Endothelial cell of umbilical vein (primary cell): Measurements from ENCODE around the gene FAM174B. TPM values are rescaled to one million over a fixed set of nuclear protein-coding genes. Genes with fewer than 3 reads are reported as not detected.

Experiments
- BruUV-seq: library from RNA; stranded (reverse); fragments of 400-500 nt; replicated peaks from 2 replicates; lab custom pipeline; 2021; lab: Mats Ljungman, UMichigan
- CTCF ChIA-PET: fragments of 300-600, 350-600 bp; sonication (Branson Sonifier 250); formaldehyde crosslinking; loops from one replicate; lab custom pipeline; 2021; ENCODE audit warnings: antibody characterized with exemption, inconsistent platforms; lab: Charles Lee
- POLR2A ChIA-PET: fragments of 300-600, 350-600 bp; sonication (Branson Sonifier 250); formaldehyde crosslinking; loops from one replicate; lab custom pipeline; 2021; ENCODE audit warnings: antibody characterized with exemption, inconsistent platforms; lab: Charles Lee
- DNase-seq: peaks from one replicate; pipeline ENCODE4 v3.0.0-alpha.2; 2011; ENCODE audit warnings: low read depth, low spot score
- FAIRE-seq: peaks from 2 replicates; lab custom pipeline; 2011; peaks lifted over from hg19 to GRCh38; lab: Jason Lieb, UNC
- H2AFZ ChIP-seq: 2 replicates; pipeline ENCODE4 v1.6.0; 2012; ENCODE audit warnings: low read depth, low read length, control low read depth, inconsistent platforms
- H3K27ac ChIP-seq: 2 replicates; pipeline ENCODE4 v1.5.1; 2011; ENCODE audit warnings: low read depth, mild to moderate bottlenecking, control low read depth, low read length, moderate library complexity; ENCODE audit not compliant: insufficient read depth
- H3K27me3 ChIP-seq, 2 experiments: 2 replicates each; pipeline versions ENCODE4 v1.6.0 to v1.6.1; 2011; ENCODE audit warnings: low read length in 2 of 2, mixed read lengths in 1 of 2; ENCODE audit not compliant: control insufficient read depth in 2 of 2, insufficient read depth in 2 of 2
- H3K36me3 ChIP-seq, 2 experiments: 2 replicates in 1 of 2; 3 replicates in 1 of 2; pipeline ENCODE4 v1.5.1; 2011; ENCODE audit warnings: low read length in 2 of 2, mild to moderate bottlenecking in 1 of 2, moderate library complexity in 1 of 2; ENCODE audit not compliant: control insufficient read depth in 2 of 2, insufficient read depth in 2 of 2; ENCODE audit errors: extremely low read depth in 1 of 2
- H3K4me1 ChIP-seq: 3 replicates; pipeline ENCODE4 v1.5.1; 2011; ENCODE audit warnings: mild to moderate bottlenecking, low read length; ENCODE audit not compliant: control insufficient read depth, insufficient read depth; ENCODE audit errors: extremely low read depth
- H3K4me2 ChIP-seq: 2 replicates; pipeline ENCODE4 v1.6.1; 2011; ENCODE audit warnings: low read length, control low read depth, mixed read lengths; ENCODE audit not compliant: insufficient read depth
- H3K4me3 ChIP-seq, 3 experiments: fragments of 200-600 bp in 1 of 3; sonication (generic), shearing (Covaris generic) in 1 of 3; replicated peaks in 1 of 3; 2 replicates each; pipeline ENCODE4 v1.5.1; 2011 to 2016; ENCODE audit warnings: control low read depth in 3 of 3, low read length in 3 of 3, mild to moderate bottlenecking in 2 of 3, inconsistent platforms in 1 of 3, low read depth in 1 of 3, moderate library complexity in 1 of 3; ENCODE audit not compliant: insufficient read depth in 1 of 3
- H3K79me2 ChIP-seq: 2 replicates; pipeline ENCODE4 v1.6.0; 2012; ENCODE audit warnings: low read length, inconsistent platforms; ENCODE audit not compliant: control insufficient read depth, insufficient read depth
- H3K9ac ChIP-seq: replicated peaks from 2 replicates; pipeline ENCODE3; 2011; ENCODE audit warnings: low read length, control low read depth; ENCODE audit not compliant: insufficient read depth; ENCODE audit errors: extremely low read depth
- H3K9me1 ChIP-seq: replicated peaks from 3 replicates; pipeline ENCODE4 v1.6.0; 2011; ENCODE audit warnings: mild to moderate bottlenecking, low read length; ENCODE audit not compliant: control insufficient read depth, insufficient read depth; ENCODE audit errors: extremely low read depth
- H3K9me3 ChIP-seq: replicated peaks from 2 replicates; pipeline ENCODE4 v1.5.1; 2012; ENCODE audit warnings: low read length, inconsistent platforms; ENCODE audit not compliant: control insufficient read depth, insufficient read depth
- H4K20me1 ChIP-seq: replicated peaks from 2 replicates; pipeline ENCODE3; 2011; ENCODE audit warnings: mild to moderate bottlenecking, low read length; ENCODE audit not compliant: control insufficient read depth, insufficient read depth; ENCODE audit errors: extremely low read depth
- CTCF ChIP-seq, 2 donors: IDR thresholded peaks; 1 replicate in 1 of 2; 2 replicates in 1 of 2; pipeline ENCODE4 v1.5.1; 2011; ENCODE audit warnings: low read length in 2 of 2, mild to moderate bottlenecking in 2 of 2, moderate library complexity in 2 of 2, control low read depth in 1 of 2, inconsistent platforms in 1 of 2, low read depth in 1 of 2; ENCODE audit not compliant: insufficient read depth in 1 of 2; ENCODE audit errors: extremely low read depth in 1 of 2
- EZH2 ChIP-seq: IDR thresholded peaks from 2 replicates; pipeline ENCODE4 v1.6.1; 2012; ENCODE audit warnings: borderline replicate concordance, low read depth, mild to moderate bottlenecking, moderate library complexity, low read length, inconsistent platforms; ENCODE audit not compliant: severe bottlenecking
- FOS ChIP-seq: IDR thresholded peaks from 2 replicates; pipeline ENCODE4 v1.6.1; 2011; ENCODE audit warnings: mild to moderate bottlenecking, low read length, moderate library complexity, borderline replicate concordance; ENCODE audit not compliant: insufficient read depth
- GATA2 ChIP-seq: IDR thresholded peaks from 2 replicates; pipeline ENCODE4 v1.7.0; 2011; ENCODE audit warnings: low read depth, mild to moderate bottlenecking, moderate library complexity, mixed read lengths, low read length; ENCODE audit not compliant: insufficient read length, insufficient read depth
- JUN ChIP-seq: IDR thresholded peaks from 2 replicates; pipeline ENCODE4 v1.6.1; 2011; ENCODE audit warnings: borderline replicate concordance, low read depth; ENCODE audit not compliant: insufficient read length, insufficient read depth
- MAX ChIP-seq: IDR thresholded peaks from 2 replicates; pipeline ENCODE4 v1.6.1; 2011; ENCODE audit not compliant: insufficient read depth, insufficient read length
- MYC ChIP-seq: IDR thresholded peaks from one replicate; pipeline ENCODE4 v1.6.1; 2011; ENCODE audit warnings: mild to moderate bottlenecking, low read depth, low read length
- POLR2A ChIP-seq: IDR thresholded peaks from 2 replicates; pipeline ENCODE4 v1.6.1; 2012; ENCODE audit warnings: low read depth, mild to moderate bottlenecking, control low read depth, low read length
- POLR2AphosphoS5 ChIP-seq: IDR thresholded peaks from 2 replicates; pipeline ENCODE4 v1.6.1; 2012; ENCODE audit warnings: low read depth, mild to moderate bottlenecking, control low read depth, low read length, moderate library complexity; ENCODE audit not compliant: insufficient read depth
- dilution Hi-C: fragments of 300-500 bp; cut with MboI; formaldehyde crosslinking; loops from one replicate; pipeline ENCODE4 v1.15.0; 2019; ENCODE audit warnings: low sequenced_read_pairs; ENCODE audit not compliant: extremely low pct_ligation_motif_present
- intact Hi-C: fragments of 100-400 bp; cut with micrococcal nuclease; formaldehyde crosslinking; loops from one replicate; pipeline ENCODE4 v1.10.0; 2022
- polyA plus RNA-seq, 4 experiments: library from polyadenylated mRNA; depleted of rRNA in 3 of 4; stranded (reverse) in 3 of 4; unstranded in 1 of 4; fragments of >200 nt; gene quantifications; 2 replicates each; pipeline versions ENCODE4 v1.2.1 to v1.2.3, GENCODE V29; 2011 to 2012; ENCODE audit warnings: missing spikeins in 1 of 4
- total RNA-seq: library from RNA; stranded (reverse); gene quantifications from 2 replicates; pipeline ENCODE4 v1.2.3, GENCODE V29; 2021

FAM174B gene
- total and polyA plus RNA-seq, 2 donors (not counting 3 experiments of a cell fraction or from before 2014, with no cell fraction given), result 25.9 to 30.2 TPM

GRCh38 chr15:92670621-92671020, 15.0 kb upstream of the FAM174B start:
- TF ChIP-seq GATA2, result no peak
- no peak for TF ChIP-seq EZH2
- DNase-seq, result no peak
- intact Hi-C loops, result no loop called here
- Histone ChIP-seq H3K36me3 (no peaks in the 10 kb centered on the region), H4K20me1 (no peaks in the 10 kb centered on the region), H3K4me2 (no peak overlapping the region), H3K79me2 (no peaks in the 10 kb centered on the region), H3K4me1 (no peaks in the 10 kb centered on the region), H3K9ac (no peak overlapping the region), H3K27me3 (peaks cover 0 to 2% of the 10 kb centered on the region in 2 experiments), H3K4me3 (no peak overlapping the region), H2AFZ (no peak overlapping the region), H3K27ac (no peak overlapping the region), H3K9me3 (no peaks in the 10 kb centered on the region), H3K9me1 (no peaks in the 10 kb centered on the region)
- ChIA-PET CTCF (interaction anchor here (0.8 to 3.0 kb wide), 3 partner anchors 11 to 149 kb away, joined by 3 to 13 read pairs (median 3); no protein-coding TSS in a partner anchor), POLR2A (no interaction called here)
- BruUV-seq, result no TSS peak
- dilution Hi-C loops, result no loop called here
- FAIRE-seq, result no peak

- no peak overlapping the region for H3K4me3 ChIP-seq
- dilution Hi-C loops (no loop called here), intact Hi-C loops (no loop called here)
- H3K4me2 ChIP-seq, result no peak overlapping the region
- no peak for TF ChIP-seq FOS
- TF ChIP-seq JUN, result no peak
- TF ChIP-seq MAX, result no peak
- TF ChIP-seq EZH2, result no peak
- TF ChIP-seq CTCF (IDR thresholded peaks at IDR 0.05; ENCODE audit: extremely low read depth in 1 of 2, insufficient read depth in 1 of 2, low read depth in 1 of 2, low read length in 2 of 2), result no peak
- no peak for TF ChIP-seq MYC
- no peak for TF ChIP-seq POLR2AphosphoS5
- no peak for TF ChIP-seq POLR2A
- no peak for TF ChIP-seq GATA2
- no peak overlapping the region for H2AFZ ChIP-seq
- no peaks in the 10 kb centered on the region for H3K79me2 ChIP-seq
- no peaks in the 10 kb centered on the region for H3K4me1 ChIP-seq
- no TSS peak for BruUV-seq
- CTCF ChIA-PET, result interaction anchor here (1.0 to 3.0 kb wide), 5 partner anchors 12 to 148 kb away, joined by 3 to 13 read pairs (median 5); no protein-coding TSS in a partner anchor
- no peak for FAIRE-seq
- no peaks in the 10 kb centered on the region for H3K9me3 ChIP-seq
- POLR2A ChIA-PET, result no interaction called here
- H3K9ac ChIP-seq, result no peak overlapping the region
- H3K27me3 ChIP-seq, result peaks cover 0 to 2% of the 10 kb centered on the region in 2 experiments
- no peak overlapping the region for H3K27ac ChIP-seq
- DNase-seq, result no peak
- H3K36me3 ChIP-seq, result no peaks in the 10 kb centered on the region
- no peaks in the 10 kb centered on the region for H3K9me1 ChIP-seq
- H4K20me1 ChIP-seq, result no peaks in the 10 kb centered on the region
Observed at GRCh38 chr15:92669432-92669831, 13.9 kb upstream of the FAM174B start.
